KMS-11 (cell line): ENCODE data around the gene PLD4.
"Not testable (repeated sequence)": the region's sequence is repeated elsewhere in the genome, so short reads cannot be mapped to it uniquely, and the experiment has no call there.

ENCODE experiments used
- H2AFZ ChIP-seq: fragments of 200-600 bp; sonication (generic); 2 replicates; pipeline ENCODE4 v1.6.1; 2016; ENCODE audit warnings: antibody characterized with exemption, mixed run types, low read depth
- H3K27ac ChIP-seq: fragments of 200-600 bp; sonication (generic); 2 replicates; pipeline ENCODE4 v1.6.1; 2016; ENCODE audit warnings: mild to moderate bottlenecking, mixed run types
- H3K27me3 ChIP-seq: fragments of 200-600 bp; sonication (generic); 2 replicates; pipeline ENCODE4 v1.6.1; 2017; ENCODE audit warnings: mild to moderate bottlenecking, low read depth, mixed run types, moderate library complexity; ENCODE audit not compliant: insufficient read depth
- H3K36me3 ChIP-seq: fragments of 200-600 bp; sonication (generic); 2 replicates; pipeline ENCODE4 v1.6.1; 2017; ENCODE audit warnings: mild to moderate bottlenecking, mixed run types; ENCODE audit not compliant: insufficient read depth
- H3K4me1 ChIP-seq: fragments of 200-600 bp; sonication (generic); 2 replicates; pipeline ENCODE4 v1.6.1; 2016; ENCODE audit warnings: mild to moderate bottlenecking, low read depth, mixed run types; ENCODE audit not compliant: poor library complexity, severe bottlenecking
- H3K4me2 ChIP-seq: fragments of 200-600 bp; sonication (generic); 2 replicates; pipeline ENCODE4 v1.7.0; 2016; ENCODE audit warnings: mild to moderate bottlenecking, mixed run types
- H3K4me3 ChIP-seq: fragments of 200-600 bp; sonication (generic); IDR thresholded peaks from 2 replicates; pipeline ENCODE4 v1.6.1; 2017; ENCODE audit warnings: low read depth, low read length, mixed read lengths; ENCODE audit not compliant: insufficient read depth
- H3K79me2 ChIP-seq: fragments of 200-600 bp; sonication (generic); 2 replicates; pipeline ENCODE4 v1.6.1; 2016; ENCODE audit warnings: low read depth, mixed run types; ENCODE audit not compliant: insufficient read depth
- H3K9ac ChIP-seq: fragments of 200-600 bp; sonication (generic); 2 replicates; pipeline ENCODE4 v1.6.1; 2016; ENCODE audit warnings: mild to moderate bottlenecking, mixed run types
- H4K20me1 ChIP-seq: fragments of 200-600 bp; sonication (generic); 2 replicates; pipeline ENCODE4 v1.6.1; 2016; ENCODE audit warnings: mild to moderate bottlenecking, mixed run types; ENCODE audit not compliant: insufficient read depth
- TF ChIP-seq, protein P1 (sequence below): fragments of 200-600 bp; sonication (generic); conservative IDR thresholded peaks from 2 replicates; pipeline ENCODE4 v1.6.1; 2017; ENCODE audit warnings: low read depth, mild to moderate bottlenecking, antibody characterized with exemption, low read length, moderate library complexity, mixed read lengths

The PLD4 gene

DNA sequence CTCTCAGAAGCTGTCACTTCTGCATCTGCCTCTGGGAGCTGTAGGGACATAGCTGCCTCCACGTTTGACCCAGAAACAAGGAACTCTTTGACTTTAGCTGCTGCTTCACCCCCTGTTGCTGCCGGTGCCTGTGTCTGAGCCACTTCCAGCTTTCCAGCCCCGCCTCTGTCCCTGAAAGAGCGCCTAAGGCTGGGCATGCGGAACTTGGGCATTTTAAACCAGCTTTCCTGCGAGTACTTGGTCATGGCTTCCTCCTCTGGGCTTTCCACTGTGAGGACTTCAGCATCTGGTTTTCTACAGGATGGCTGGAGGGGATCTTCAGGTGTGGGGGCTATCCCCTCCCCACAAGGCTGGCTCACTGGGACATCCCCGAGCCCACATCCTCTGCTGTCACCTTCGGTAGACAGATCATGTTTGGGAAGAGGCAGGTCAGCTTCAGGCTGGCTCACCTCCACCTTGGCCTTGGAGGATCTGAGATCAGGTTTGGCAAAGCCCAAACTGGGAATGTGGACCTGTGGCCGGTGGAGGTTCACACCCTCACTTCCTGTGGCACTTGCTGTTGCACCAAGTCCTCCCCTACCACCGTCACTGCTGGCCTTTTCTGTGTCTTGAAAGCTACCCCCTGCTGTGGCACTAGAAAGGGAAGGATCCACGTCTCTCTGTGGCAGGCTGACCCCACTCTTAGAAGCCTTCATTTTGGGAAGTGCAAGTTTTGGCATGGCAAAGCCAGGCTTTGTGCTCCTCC is 15.2 kb downstream of the PLD4 start:
- H3K36me3 ChIP-seq, result no peaks in the 10 kb centered on the region
- no peaks in the 10 kb centered on the region for H4K20me1 ChIP-seq
- TF ChIP-seq, protein P1, sequence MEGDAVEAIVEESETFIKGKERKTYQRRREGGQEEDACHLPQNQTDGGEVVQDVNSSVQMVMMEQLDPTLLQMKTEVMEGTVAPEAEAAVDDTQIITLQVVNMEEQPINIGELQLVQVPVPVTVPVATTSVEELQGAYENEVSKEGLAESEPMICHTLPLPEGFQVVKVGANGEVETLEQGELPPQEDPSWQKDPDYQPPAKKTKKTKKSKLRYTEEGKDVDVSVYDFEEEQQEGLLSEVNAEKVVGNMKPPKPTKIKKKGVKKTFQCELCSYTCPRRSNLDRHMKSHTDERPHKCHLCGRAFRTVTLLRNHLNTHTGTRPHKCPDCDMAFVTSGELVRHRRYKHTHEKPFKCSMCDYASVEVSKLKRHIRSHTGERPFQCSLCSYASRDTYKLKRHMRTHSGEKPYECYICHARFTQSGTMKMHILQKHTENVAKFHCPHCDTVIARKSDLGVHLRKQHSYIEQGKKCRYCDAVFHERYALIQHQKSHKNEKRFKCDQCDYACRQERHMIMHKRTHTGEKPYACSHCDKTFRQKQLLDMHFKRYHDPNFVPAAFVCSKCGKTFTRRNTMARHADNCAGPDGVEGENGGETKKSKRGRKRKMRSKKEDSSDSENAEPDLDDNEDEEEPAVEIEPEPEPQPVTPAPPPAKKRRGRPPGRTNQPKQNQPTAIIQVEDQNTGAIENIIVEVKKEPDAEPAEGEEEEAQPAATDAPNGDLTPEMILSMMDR, result no peak
- H3K27ac ChIP-seq, result no peak overlapping the region
- H3K79me2 ChIP-seq, result no peaks in the 10 kb centered on the region
- no peak overlapping the region for H3K4me3 ChIP-seq
- H3K27me3 ChIP-seq, result peaks cover 12% of the 10 kb centered on the region; the same call in 1 of the 2 replicates
- H3K4me1 ChIP-seq, result no peaks in the 10 kb centered on the region
- H3K4me2 ChIP-seq, result no peak overlapping the region
- no peak overlapping the region for H3K9ac ChIP-seq
- H2AFZ ChIP-seq, result no peak overlapping the region

DNA sequence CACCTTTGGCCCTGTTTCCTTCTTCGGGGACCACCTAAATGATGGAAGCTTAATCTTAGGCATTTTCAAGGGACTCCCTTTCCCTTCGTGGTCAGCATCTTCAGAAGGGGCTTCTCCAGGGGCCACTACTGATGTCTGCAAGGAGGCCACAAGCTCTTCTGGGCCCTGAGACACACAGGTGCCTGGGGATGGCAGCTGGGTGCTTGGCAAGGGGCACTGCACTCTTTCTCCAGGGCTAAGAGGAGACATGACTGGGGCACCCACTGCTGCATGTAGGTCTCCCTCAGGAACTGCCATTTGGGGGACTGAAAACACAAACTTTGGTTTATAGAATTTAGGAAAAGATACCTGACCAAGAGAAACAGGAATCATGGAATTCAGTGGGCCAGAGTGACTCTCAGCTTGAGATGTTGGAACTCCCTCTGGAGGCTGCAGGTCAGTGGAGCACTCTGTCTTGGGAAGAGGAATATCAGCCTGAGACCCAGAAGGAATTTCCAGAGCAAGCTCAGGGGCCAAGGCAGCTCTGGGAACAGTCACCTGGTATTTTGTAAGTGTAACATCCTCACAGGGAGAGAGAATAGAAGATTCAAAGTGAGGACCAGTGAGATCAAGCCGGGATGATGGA is 16.0 kb downstream of the PLD4 start:
- H3K4me2 ChIP-seq, result no peak overlapping the region
- H2AFZ ChIP-seq, result no peak overlapping the region
- H3K4me1 ChIP-seq, result no peaks in the 10 kb centered on the region
- no peaks in the 10 kb centered on the region for H4K20me1 ChIP-seq
- TF ChIP-seq, protein P1, result no peak
- H3K36me3 ChIP-seq, result no peaks in the 10 kb centered on the region
- H3K79me2 ChIP-seq, result no peaks in the 10 kb centered on the region
- H3K9ac ChIP-seq, result no peak overlapping the region
- H3K4me3 ChIP-seq, result no peak overlapping the region
- no peak overlapping the region for H3K27ac ChIP-seq
- H3K27me3 ChIP-seq, result peaks cover 12% of the 10 kb centered on the region; the same call in 1 of the 2 replicates

DNA sequence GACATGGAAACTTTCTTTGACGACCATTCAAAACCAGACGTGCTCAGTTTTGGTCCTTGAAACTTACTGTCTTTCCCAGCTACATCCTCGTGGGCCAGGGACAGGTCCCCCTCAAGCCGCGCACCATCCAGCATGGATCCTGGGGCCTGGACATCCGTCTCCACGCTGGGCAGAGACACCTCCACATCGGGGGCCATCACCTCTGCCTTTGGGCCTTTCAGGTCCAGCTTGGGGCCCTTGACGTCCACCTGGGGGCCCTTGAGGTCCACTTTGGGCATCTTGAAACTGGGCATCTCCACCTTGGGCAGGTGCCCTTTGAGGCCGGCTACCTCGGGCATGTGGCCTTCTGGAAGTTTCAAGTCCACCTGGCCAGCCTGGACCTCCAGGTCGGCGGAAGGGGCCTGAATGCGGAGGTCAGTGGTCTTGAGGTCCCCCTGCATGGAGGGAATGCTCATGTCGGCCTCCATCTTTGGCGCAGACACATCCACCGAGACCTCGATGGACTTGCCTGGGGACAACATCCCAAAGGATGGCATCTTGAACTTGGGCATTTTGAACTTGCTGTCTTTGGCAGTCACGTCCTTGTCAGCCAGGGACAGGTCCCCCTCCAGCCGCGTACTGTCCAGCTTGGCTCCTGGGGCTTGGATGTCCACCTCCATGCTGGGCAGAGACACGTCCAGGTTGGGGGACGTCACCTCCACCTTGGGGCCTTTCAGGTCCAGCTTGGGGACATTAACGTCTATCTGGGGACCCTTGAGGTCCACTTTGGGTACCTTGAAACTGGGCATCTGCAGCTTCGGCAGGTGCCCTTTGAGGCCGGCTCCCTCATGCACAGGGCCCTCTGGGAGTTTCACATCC is 17.1 kb downstream of the PLD4 start:
- H3K27me3 ChIP-seq, result peaks cover 12% of the 10 kb centered on the region; the same call in 1 of the 2 replicates
- TF ChIP-seq, protein P1, result no peak

DNA sequence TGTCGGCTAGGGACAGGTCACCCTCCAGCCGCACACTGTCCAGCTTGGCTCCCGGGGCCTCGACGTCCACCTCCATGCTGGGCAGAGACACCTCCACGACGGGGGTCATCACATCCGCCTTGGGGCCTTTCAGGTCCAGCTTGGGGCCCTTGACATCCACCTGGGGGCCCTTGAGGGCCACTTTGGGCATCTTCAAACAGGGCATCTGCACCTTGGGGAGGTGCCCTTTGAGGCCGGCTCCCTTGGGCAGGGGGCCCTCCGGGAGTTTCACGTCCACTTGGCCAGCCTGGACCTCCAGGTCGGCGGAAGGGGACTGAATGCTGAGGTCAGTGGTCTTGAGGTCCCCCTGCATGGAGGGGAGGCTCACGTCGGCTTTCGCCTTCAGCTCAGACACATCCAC is 17.9 kb downstream of the PLD4 start:
- Histone ChIP-seq H3K4me1 (no peaks in the 10 kb centered on the region), H4K20me1 (no peaks in the 10 kb centered on the region), H3K36me3 (no peaks in the 10 kb centered on the region), H3K4me2 (no peak overlapping the region), H2AFZ (no peak overlapping the region), H3K9ac (no peak overlapping the region), H3K27me3 (peaks cover 12% of the 10 kb centered on the region; the same call in 1 of the 2 replicates), H3K27ac (no peak overlapping the region), H3K79me2 (no peaks in the 10 kb centered on the region), H3K4me3 (no peak overlapping the region)
- TF ChIP-seq, protein P1, result no peak

More for the DNA sequence above, 17.1 kb downstream of the PLD4 start:
- no peak overlapping the region for H3K9ac ChIP-seq
- H3K27ac ChIP-seq, result no peak overlapping the region
- H3K36me3 ChIP-seq, result no peaks in the 10 kb centered on the region
- no peak overlapping the region for H2AFZ ChIP-seq
- H3K4me2 ChIP-seq, result no peak overlapping the region
- H3K4me3 ChIP-seq, result no peak overlapping the region
- no peaks in the 10 kb centered on the region for H3K4me1 ChIP-seq
- no peaks in the 10 kb centered on the region for H4K20me1 ChIP-seq
- no peaks in the 10 kb centered on the region for H3K79me2 ChIP-seq

DNA sequence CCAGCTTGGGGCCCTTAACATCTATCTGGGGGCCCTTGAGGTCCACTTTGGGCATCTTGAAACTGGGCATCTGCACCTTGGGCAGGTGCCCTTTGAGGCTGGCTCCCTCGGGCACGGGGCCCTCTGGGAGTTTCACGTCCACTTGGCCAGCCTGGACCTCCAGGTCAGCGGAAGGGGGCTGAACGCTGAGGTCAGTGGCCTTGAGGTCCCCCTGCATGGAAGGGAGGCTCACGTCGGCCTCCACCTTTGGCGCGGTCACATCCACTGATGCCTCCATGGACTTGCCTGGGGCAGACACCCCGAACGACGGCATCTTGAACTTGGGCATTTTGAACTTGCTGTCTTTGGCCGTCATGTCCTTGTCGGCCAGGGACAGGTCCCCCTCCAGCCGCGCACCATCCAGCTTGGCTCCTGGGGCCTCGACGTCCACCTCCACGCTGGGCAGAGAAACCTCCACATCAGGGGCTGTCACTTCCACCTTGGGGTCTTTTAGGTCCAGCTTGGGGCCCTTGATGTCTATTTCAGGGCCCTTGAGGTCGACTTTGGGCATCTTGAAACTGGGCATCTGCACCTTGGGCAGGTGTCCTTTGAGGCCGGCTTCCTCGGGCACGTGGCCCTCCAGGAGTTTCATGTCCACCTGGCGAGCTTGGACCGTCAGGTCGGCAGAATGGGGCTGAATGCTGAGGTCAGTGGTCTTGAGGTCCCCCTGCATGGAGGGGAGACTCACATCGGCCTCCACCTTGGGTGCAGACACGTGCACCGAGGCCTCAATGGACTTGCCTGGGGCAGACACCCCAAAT is 18.7 kb downstream of the PLD4 start:
- not testable (repeated sequence) for H3K4me2 ChIP-seq, H3K36me3 ChIP-seq, H3K27me3 ChIP-seq, H2AFZ ChIP-seq, H3K27ac ChIP-seq, H4K20me1 ChIP-seq, H3K4me3 ChIP-seq, H3K79me2 ChIP-seq, H3K9ac ChIP-seq, H3K4me1 ChIP-seq

DNA sequence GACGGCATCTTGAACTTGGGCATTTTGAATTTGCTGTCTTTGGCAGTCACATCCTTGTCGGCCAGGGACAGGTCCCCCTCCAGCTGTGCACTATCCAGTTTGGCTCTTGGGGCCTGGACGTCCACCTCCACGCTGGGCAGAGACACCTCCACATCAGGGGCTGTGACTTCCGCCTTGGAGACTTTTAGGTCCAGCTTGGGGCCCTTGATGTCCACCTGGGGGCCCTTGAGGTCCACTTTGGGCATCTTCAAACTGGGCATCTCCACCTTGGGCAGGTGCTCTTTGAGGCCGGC is 19.3 kb downstream of the PLD4 start:
- H3K9ac ChIP-seq, H3K79me2 ChIP-seq, H3K27me3 ChIP-seq, H3K4me3 ChIP-seq, H4K20me1 ChIP-seq, H3K4me2 ChIP-seq, H3K36me3 ChIP-seq, H3K4me1 ChIP-seq, H3K27ac ChIP-seq, H2AFZ ChIP-seq: not testable (repeated sequence)
